PFSK-1 (cell line): Measurements from ENCODE around the gene MYO7B.

Experiments used
- FOXP2 ChIP-seq: optimal IDR thresholded peaks from 2 replicates; pipeline ENCODE3; 2011; ENCODE audit warnings: borderline replicate concordance, control low read depth, inconsistent platforms; ENCODE audit not compliant: insufficient read depth; ENCODE audit errors: extremely low read length, extremely low read depth
- POLR2AphosphoS5 ChIP-seq: IDR thresholded peaks from 2 replicates; pipeline ENCODE4 v1.6.1; 2012; ENCODE audit warnings: low read depth, mild to moderate bottlenecking, control low read depth, low read length, moderate library complexity
- REST ChIP-seq, 2 experiments: IDR thresholded peaks; 2 replicates each; pipeline versions ENCODE4 v1.6.1 to v1.8.0; 2011 to 2012; ENCODE audit warnings: low read depth in 2 of 2, low read length in 2 of 2, control low read depth in 1 of 2, inconsistent platforms in 1 of 2, mild to moderate bottlenecking in 1 of 2, moderate library complexity in 1 of 2; ENCODE audit not compliant: insufficient read depth in 1 of 2
- SIN3A ChIP-seq: IDR thresholded peaks from 2 replicates; pipeline ENCODE4 v1.6.1; 2012; ENCODE audit warnings: mild to moderate bottlenecking, low read length, moderate library complexity, borderline replicate concordance; ENCODE audit not compliant: insufficient read depth
- TAF1 ChIP-seq: IDR thresholded peaks from 2 replicates; pipeline ENCODE4 v1.6.1; 2012; ENCODE audit warnings: low read length, control low read depth, borderline replicate concordance; ENCODE audit not compliant: insufficient read depth

MYO7B gene

GRCh38 chr2:127527001-127527804 lies 8.3 kb upstream of the MYO7B start:
- no peak for TF ChIP-seq SIN3A
- TF ChIP-seq FOXP2: no peak
- TF ChIP-seq POLR2AphosphoS5: no peak
- no peak for TF ChIP-seq REST (IDR thresholded peaks at IDR 0.05; ENCODE audit: insufficient read depth in 1 of 2, low read depth in 2 of 2, low read length in 2 of 2)
- TF ChIP-seq TAF1: no peak

- no peak for TF ChIP-seq TAF1
- TF ChIP-seq SIN3A: no peak
- TF ChIP-seq FOXP2: no peak
- TF ChIP-seq POLR2AphosphoS5: no peak
- TF ChIP-seq REST (IDR thresholded peaks at IDR 0.05; ENCODE audit: insufficient read depth in 1 of 2, low read depth in 2 of 2, low read length in 2 of 2): no peak
Observed at GRCh38 chr2:127528487-127528886, 7.0 kb upstream of the MYO7B start.

GRCh38 chr2:127530245-127531140 lies 5.0 kb upstream of the MYO7B start:
- no peak for TF ChIP-seq SIN3A

GRCh38 chr2:127531221-127531648 lies 4.2 kb upstream of the MYO7B start:
- TF ChIP-seq POLR2AphosphoS5 (no peak), SIN3A (no peak), TAF1 (no peak), FOXP2 (no peak)

GRCh38 chr2:127532296-127532695 lies 3.2 kb upstream of the MYO7B start:
- no peak for TF ChIP-seq TAF1

- TF ChIP-seq REST (IDR thresholded peaks at IDR 0.05; ENCODE audit: insufficient read depth in 1 of 2, low read depth in 2 of 2, low read length in 2 of 2): no peak
- no peak for TF ChIP-seq SIN3A
- no peak for TF ChIP-seq TAF1
- no peak for TF ChIP-seq POLR2AphosphoS5
- no peak for TF ChIP-seq FOXP2
Observed at GRCh38 chr2:127535918-127536317, 435 bp downstream of the MYO7B start.
